MCF 10A (cell line): ENCODE measurements around the gene TEX30. TPM values are rescaled to one million over a fixed set of nuclear protein-coding genes. Genes with fewer than 3 reads are reported as not detected.

Experiments used
- BruUV-seq: library from RNA; stranded (reverse); fragments of 400-500 nt; replicated peaks from 2 replicates; lab custom pipeline; 2021; lab: Mats Ljungman, UMichigan
- CTCF ChIA-PET: fragments of 300-600 bp; sonication (Branson Sonifier 250); formaldehyde crosslinking; extraction: SDS; loops from one replicate; lab custom pipeline; 2021; ENCODE audit warnings: antibody characterized with exemption, inconsistent platforms; lab: Yijun Ruan, JAX
- POLR2A ChIA-PET: fragments of 300-600, 350-650 bp; sonication (Branson Sonifier 250); formaldehyde crosslinking; extraction: SDS; loops from one replicate; lab custom pipeline; 2020; ENCODE audit warnings: antibody characterized with exemption, inconsistent platforms; lab: Yijun Ruan, JAX
- DNase-seq: peaks from one replicate; pipeline ENCODE4 v3.0.0-alpha.2; 2018; ENCODE audit not compliant: unreplicated experiment
- H3K27ac Mint-ChIP-seq: one replicate; pipeline ENCODE4 v1.8.0; 2022; ENCODE audit warnings: mild to moderate bottlenecking, low read depth, mixed read lengths; ENCODE audit not compliant: unreplicated experiment
- H3K27me3 Mint-ChIP-seq: one replicate; pipeline ENCODE4 v1.8.0; 2022; ENCODE audit warnings: mixed read lengths; ENCODE audit not compliant: insufficient read depth, unreplicated experiment
- H3K36me3 Mint-ChIP-seq: one replicate; pipeline ENCODE4 v1.8.0; 2022; ENCODE audit warnings: mild to moderate bottlenecking, moderate library complexity, mixed read lengths; ENCODE audit not compliant: insufficient read depth, unreplicated experiment
- H3K4me1 Mint-ChIP-seq: one replicate; pipeline ENCODE4 v1.8.0; 2022; ENCODE audit warnings: mixed read lengths; ENCODE audit not compliant: insufficient read depth, unreplicated experiment
- H3K4me3 Mint-ChIP-seq: one replicate; pipeline ENCODE4 v1.8.0; 2022; ENCODE audit warnings: mild to moderate bottlenecking, moderate library complexity, mixed read lengths; ENCODE audit not compliant: unreplicated experiment
- H3K9me3 Mint-ChIP-seq: one replicate; pipeline ENCODE4 v1.8.0; 2022; ENCODE audit warnings: mixed read lengths; ENCODE audit not compliant: unreplicated experiment
- intact Hi-C: fragments of 100-400 bp; cut with micrococcal nuclease; formaldehyde crosslinking; loops from 2 replicates; pipeline ENCODE4 v1.14.1; 2022
- total RNA-seq: library from RNA; stranded (reverse); gene quantifications from 2 replicates; pipeline ENCODE4 v1.2.3, GENCODE V29; 2022
- TF ChIP-seq, protein P1 (sequence below): fragments of 200-600 bp; IDR thresholded peaks from one replicate; pipeline ENCODE4 v1.8.0; 2022; ENCODE audit warnings: antibody characterized with exemption, mild to moderate bottlenecking; ENCODE audit not compliant: unreplicated experiment

Gene TEX30
- total RNA-seq, 1 experiment from 2014 or later: 14.2 TPM

DNA sequence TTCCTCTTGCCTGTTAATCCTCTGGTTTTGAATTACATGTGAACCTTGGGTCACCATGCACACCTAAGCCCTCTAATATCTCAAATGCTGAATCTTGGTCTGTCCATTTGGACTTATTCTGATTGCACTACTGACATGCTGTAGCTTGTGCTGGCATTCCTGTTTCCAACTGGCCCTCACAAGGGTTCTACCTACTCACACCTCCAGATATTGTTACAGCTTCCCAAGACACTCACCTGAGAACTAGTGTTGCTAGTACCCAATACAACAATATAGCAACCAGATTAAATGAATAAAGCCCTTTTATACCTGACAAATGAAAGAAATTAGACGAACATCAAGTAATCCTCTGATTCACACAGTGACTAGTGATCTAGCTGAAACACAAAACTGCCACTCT, 16.6 kb downstream of the TEX30 start:
- intact Hi-C loops: no loop called here
- CTCF ChIA-PET: interaction anchor here (1.8 kb wide), 1 partner anchor 33 kb away, joined by 4 read pairs; no protein-coding TSS in a partner anchor
- Mint-ChIP-seq H3K9me3 (no peaks in the 10 kb centered on the region), H3K27ac (no peak overlapping the region), H3K27me3 (no peaks in the 10 kb centered on the region), H3K36me3 (no peaks in the 10 kb centered on the region), H3K4me3 (no peak overlapping the region), H3K4me1 (no peaks in the 10 kb centered on the region)
- no TSS peak for BruUV-seq
- POLR2A ChIA-PET: interaction anchor here (0.6 to 1.9 kb wide), 5 partner anchors 13 to 1998 kb away, joined by 3 to 7 read pairs (median 3); partner anchors contain the start of gene TEX30
- TF ChIP-seq, protein P1, sequence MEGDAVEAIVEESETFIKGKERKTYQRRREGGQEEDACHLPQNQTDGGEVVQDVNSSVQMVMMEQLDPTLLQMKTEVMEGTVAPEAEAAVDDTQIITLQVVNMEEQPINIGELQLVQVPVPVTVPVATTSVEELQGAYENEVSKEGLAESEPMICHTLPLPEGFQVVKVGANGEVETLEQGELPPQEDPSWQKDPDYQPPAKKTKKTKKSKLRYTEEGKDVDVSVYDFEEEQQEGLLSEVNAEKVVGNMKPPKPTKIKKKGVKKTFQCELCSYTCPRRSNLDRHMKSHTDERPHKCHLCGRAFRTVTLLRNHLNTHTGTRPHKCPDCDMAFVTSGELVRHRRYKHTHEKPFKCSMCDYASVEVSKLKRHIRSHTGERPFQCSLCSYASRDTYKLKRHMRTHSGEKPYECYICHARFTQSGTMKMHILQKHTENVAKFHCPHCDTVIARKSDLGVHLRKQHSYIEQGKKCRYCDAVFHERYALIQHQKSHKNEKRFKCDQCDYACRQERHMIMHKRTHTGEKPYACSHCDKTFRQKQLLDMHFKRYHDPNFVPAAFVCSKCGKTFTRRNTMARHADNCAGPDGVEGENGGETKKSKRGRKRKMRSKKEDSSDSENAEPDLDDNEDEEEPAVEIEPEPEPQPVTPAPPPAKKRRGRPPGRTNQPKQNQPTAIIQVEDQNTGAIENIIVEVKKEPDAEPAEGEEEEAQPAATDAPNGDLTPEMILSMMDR: no peak
- no peak for DNase-seq

DNA sequence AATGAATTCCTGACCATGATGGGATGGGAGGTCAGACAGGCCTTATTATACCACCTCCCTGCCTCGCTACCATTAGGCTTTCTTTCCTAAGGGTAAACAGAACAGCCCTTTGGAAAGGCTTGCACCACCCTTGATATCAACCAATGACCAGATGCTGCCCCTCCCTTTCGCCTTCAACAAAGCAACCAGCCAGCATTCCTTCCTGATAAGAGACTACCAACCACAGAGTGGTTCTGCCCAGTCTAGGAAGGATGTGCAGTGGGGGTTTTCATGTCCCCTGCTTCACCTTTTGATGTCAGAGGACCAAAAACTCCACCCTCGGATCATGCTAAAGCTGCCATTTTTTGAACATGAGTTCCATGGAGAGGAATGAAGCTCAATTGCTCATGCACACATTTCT, 21.7 kb downstream of the TEX30 start:
- Mint-ChIP-seq H3K4me1 (no peaks in the 10 kb centered on the region), H3K9me3 (no peaks in the 10 kb centered on the region), H3K4me3 (no peak overlapping the region), H3K27me3 (peaks cover 25% of the 10 kb centered on the region), H3K27ac (no peak overlapping the region), H3K36me3 (no peaks in the 10 kb centered on the region)
- TF ChIP-seq, protein P1: no peak
- ChIA-PET CTCF (no interaction called here), POLR2A (interaction anchor here (0.6 kb wide), 1 partner anchor 20 kb away, joined by 3 read pairs; no protein-coding TSS in a partner anchor)
- intact Hi-C loops: no loop called here
- no TSS peak for BruUV-seq
- no peak for DNase-seq

DNA sequence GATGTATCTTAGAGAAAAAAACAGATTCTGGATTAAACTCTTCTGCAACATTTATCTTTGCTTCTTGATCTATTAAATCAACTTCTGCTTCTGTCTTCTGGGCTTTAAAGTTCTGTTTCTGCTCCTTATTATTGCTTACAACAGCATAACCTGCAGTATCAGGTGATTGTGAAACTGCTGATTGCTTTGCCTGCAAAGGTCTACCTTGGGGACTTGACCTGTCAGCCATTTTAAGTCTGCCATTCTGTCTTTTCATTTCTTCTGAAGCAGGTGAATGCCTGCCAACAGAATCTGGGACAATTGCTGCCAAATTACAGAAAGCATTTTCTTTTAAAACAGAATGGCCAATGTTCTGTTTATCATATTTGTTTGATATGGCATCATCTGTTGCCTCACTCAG, 31.1 kb downstream of the TEX30 start:
- TF ChIP-seq, protein P1: no peak
- DNase-seq: no peak
- Mint-ChIP-seq H3K4me1 (no peaks in the 10 kb centered on the region), H3K27ac (no peak overlapping the region), H3K9me3 (peaks cover 7% of the 10 kb centered on the region), H3K27me3 (peaks cover 69% of the 10 kb centered on the region), H3K36me3 (no peaks in the 10 kb centered on the region), H3K4me3 (no peak overlapping the region)
- BruUV-seq: no TSS peak
- POLR2A ChIA-PET: no interaction called here
- intact Hi-C loops: no loop called here
- CTCF ChIA-PET: no interaction called here

DNA sequence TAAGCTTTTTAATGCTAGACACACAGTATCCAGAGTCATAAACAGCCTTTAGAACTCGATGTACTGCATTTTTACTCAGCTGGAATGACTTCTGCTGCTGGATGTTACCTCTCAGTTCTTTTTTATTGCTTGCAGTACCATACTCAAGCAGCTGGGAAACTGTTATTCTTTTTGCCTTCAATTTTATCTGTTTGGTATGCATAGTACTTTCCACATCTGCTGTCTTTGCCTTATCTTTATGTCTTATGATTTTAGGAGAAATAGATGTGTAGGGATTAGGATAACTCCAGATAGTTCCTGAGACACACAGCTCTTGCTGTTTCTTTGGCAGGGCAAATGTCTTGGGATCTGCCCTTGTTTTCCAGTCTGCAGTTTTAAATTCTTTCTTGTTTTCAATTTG, 31.5 kb downstream of the TEX30 start:
- no TSS peak for BruUV-seq
- intact Hi-C loops: no loop called here

More for the DNA sequence above, 31.5 kb downstream of the TEX30 start:
- Mint-ChIP-seq H3K27me3 (peaks cover 65% of the 10 kb centered on the region), H3K36me3 (no peaks in the 10 kb centered on the region), H3K4me3 (no peak overlapping the region), H3K9me3 (peaks cover 7% of the 10 kb centered on the region), H3K4me1 (no peaks in the 10 kb centered on the region), H3K27ac (no peak overlapping the region)
- POLR2A ChIA-PET: no interaction called here
- no peak for DNase-seq
- TF ChIP-seq, protein P1: no peak
- CTCF ChIA-PET: no interaction called here
